Embryonic facial prominence (tissue), 1 donor: ENCODE measurements around the gene TENT4A.

Source experiments
- DNase-seq: peaks from one replicate; pipeline ENCODE4 v3.0.0-alpha.2; 2016; ENCODE audit errors: extremely low spot score

Gene TENT4A

GRCh38 chr5:6803981-6804550 lies 90.8 kb downstream of the TENT4A start:
- DNase-seq: no peak

- DNase-seq: no peak
These were observed 91.7 kb downstream of the TENT4A start for GRCh38 chr5:6804766-6805501.

GRCh38 chr5:6805841-6806240 lies 92.6 kb downstream of the TENT4A start:
- DNase-seq: no peak
